GM23338 (cell line): ENCODE data around the gene CACNA1C. TPM values are rescaled to one million over a fixed set of nuclear protein-coding genes. Genes with fewer than 3 reads are reported as not detected.

ENCODE experiments used
- ATAC-seq: fragments of 200-7000 bp; cut with Tn5 transposase; 3 replicates; pipeline ENCODE4 v1.9.1; 2020
- DNase-seq: peaks from one replicate; pipeline ENCODE4 v3.0.0-alpha.2; 2015; ENCODE audit warnings: low spot score
- H2AFZ ChIP-seq: fragments of 200-600 bp; sonication (generic); 2 replicates; pipeline ENCODE4 v1.8.0; 2016; ENCODE audit warnings: antibody characterized with exemption, mild to moderate bottlenecking, moderate library complexity
- H3F3A ChIP-seq: fragments of 200-600 bp; sonication (generic); replicated peaks from 2 replicates; pipeline ENCODE4 v1.8.0; 2017; ENCODE audit warnings: antibody characterized with exemption, mixed run types, low read depth
- H3K27ac ChIP-seq: fragments of 200-600 bp; sonication (generic); 2 replicates; pipeline ENCODE4 v1.6.1; 2016; ENCODE audit warnings: low read depth
- H3K27me3 ChIP-seq: fragments of 200-600 bp; sonication (generic); 2 replicates; pipeline ENCODE4 v1.8.0; 2016; ENCODE audit warnings: mild to moderate bottlenecking, mixed run types, moderate library complexity; ENCODE audit not compliant: insufficient read depth
- H3K36me3 ChIP-seq: fragments of 200-600 bp; sonication (generic); 2 replicates; pipeline ENCODE4 v1.8.0; 2016; ENCODE audit warnings: mild to moderate bottlenecking; ENCODE audit not compliant: insufficient read depth
- H3K4me1 ChIP-seq: fragments of 200-600 bp; sonication (generic); 2 replicates; pipeline ENCODE4 v1.8.0; 2016; ENCODE audit warnings: mild to moderate bottlenecking, moderate library complexity; ENCODE audit not compliant: insufficient read depth
- H3K4me2 ChIP-seq: fragments of 200-600 bp; sonication (generic); 2 replicates; pipeline ENCODE4 v1.7.1; 2017; ENCODE audit warnings: mixed run types
- H3K4me3 ChIP-seq: fragments of 200-600 bp; sonication (generic); 2 replicates; pipeline ENCODE4 v1.6.1; 2016; ENCODE audit warnings: mixed run types
- H3K79me2 ChIP-seq: fragments of 200-600 bp; sonication (generic); replicated peaks from 2 replicates; pipeline ENCODE4 v1.8.0; 2017; ENCODE audit warnings: mild to moderate bottlenecking; ENCODE audit not compliant: insufficient read depth
- H3K9me2 ChIP-seq: fragments of 200-600 bp; sonication (generic); 2 replicates; pipeline ENCODE4 v1.8.0; 2017; ENCODE audit not compliant: insufficient read depth
- H4K20me1 ChIP-seq: fragments of 200-600 bp; sonication (generic); replicated peaks from 2 replicates; pipeline ENCODE4 v1.8.0; 2017; ENCODE audit warnings: mild to moderate bottlenecking; ENCODE audit not compliant: insufficient read depth
- H3K27ac Mint-ChIP-seq: 2 replicates; pipeline ENCODE4 v1.8.0; 2020; ENCODE audit warnings: inconsistent platforms, mild to moderate bottlenecking, moderate library complexity, mixed read lengths
- H3K27me3 Mint-ChIP-seq: 3 replicates; pipeline ENCODE4 v1.8.0; 2022; ENCODE audit warnings: low read depth, mild to moderate bottlenecking, moderate library complexity, mixed read lengths, inconsistent platforms; ENCODE audit not compliant: insufficient read depth, poor library complexity
- H3K36me3 Mint-ChIP-seq: 3 replicates; pipeline ENCODE4 v1.8.0; 2021; ENCODE audit warnings: low read depth, mild to moderate bottlenecking, inconsistent platforms, moderate library complexity, mixed read lengths
- H3K4me1 Mint-ChIP-seq: 3 replicates; pipeline ENCODE4 v1.8.0; 2020; ENCODE audit warnings: mild to moderate bottlenecking, inconsistent platforms, mixed read lengths
- H3K4me3 Mint-ChIP-seq: 3 replicates; pipeline ENCODE4 v1.8.0; 2021; ENCODE audit warnings: moderate library complexity, mild to moderate bottlenecking, inconsistent platforms, mixed read lengths
- H3K9me3 Mint-ChIP-seq: 3 replicates; pipeline ENCODE4 v1.8.0; 2020; ENCODE audit warnings: moderate library complexity, mild to moderate bottlenecking, inconsistent platforms, mixed read lengths
- CREB1 ChIP-seq: fragments of 250-450 bp; sonication (Bioruptor Pico); IDR thresholded peaks from 2 replicates; pipeline ENCODE4 v1.5.0; 2020; ENCODE audit warnings: low read depth, mild to moderate bottlenecking, moderate library complexity
- ETS1 ChIP-seq: IDR thresholded peaks from 2 replicates; pipeline ENCODE4 v1.6.1; 2016; ENCODE audit warnings: antibody characterized with exemption
- POLR2AphosphoS5 ChIP-seq: IDR thresholded peaks from 2 replicates; pipeline ENCODE4 v1.6.1; 2016; ENCODE audit warnings: antibody characterized with exemption, low read depth
- STAT1 ChIP-seq: IDR thresholded peaks from one replicate; pipeline ENCODE4 v1.6.1; 2016; ENCODE audit warnings: antibody characterized with exemption; ENCODE audit not compliant: unreplicated experiment
- ZNF462 ChIP-seq: fragments of 250-450 bp; sonication (Bioruptor Pico); IDR thresholded peaks from 2 replicates; pipeline ENCODE4 v1.5.0; 2020; ENCODE audit warnings: mild to moderate bottlenecking, moderate library complexity
- polyA plus RNA-seq: library from polyadenylated mRNA; unstranded; fragments of >200 nt; fragmentation: Nextera tagmentation; extraction: Ambion mirVana; gene quantifications from 2 replicates; pipeline ENCODE4 v1.2.1, GENCODE V29; 2016
- total RNA-seq: library from RNA; depleted of rRNA; stranded (reverse); fragments of >200 nt; shearing (Covaris generic); gene quantifications from 2 replicates; pipeline ENCODE4 v1.2.3, GENCODE V29; 2014

Gene CACNA1C
- total and polyA plus RNA-seq, 2 experiments from 2014 or later = 0.78 to 2.1 TPM

GRCh38 chr12:2625289-2625612, 572.5 kb downstream of the CACNA1C start:
- Histone ChIP-seq H2AFZ (0 out of 2 replicates have a peak overlapping the region, but pooled peaks have one; percentile 14), H3K36me3 (no peaks in the 10 kb centered on the region), H3K4me1 (peaks cover 22% of the 10 kb centered on the region), H3K4me2 (peak overlapping the region; percentile 55), H4K20me1 (no peaks in the 10 kb centered on the region), H3F3A (no peaks in the 10 kb centered on the region), H3K4me3 (no peak overlapping the region), H3K27me3 (no peaks in the 10 kb centered on the region), H3K27ac (no peak overlapping the region), H3K79me2 (no peaks in the 10 kb centered on the region), H3K9me2 (no peaks in the 10 kb centered on the region)
- DNase-seq = no peak
- peak; percentile 52 for ATAC-seq
- Mint-ChIP-seq H3K27ac (peak overlapping the region; percentile 85), H3K9me3 (no peaks in the 10 kb centered on the region; the same call in 2 of the 3 replicates), H3K4me3 (no peak overlapping the region), H3K27me3 (peaks cover 5% of the 10 kb centered on the region), H3K4me1 (peaks cover 27% of the 10 kb centered on the region), H3K36me3 (no peaks in the 10 kb centered on the region)
- no peak for TF ChIP-seq STAT1
- TF ChIP-seq CREB1 (CRISPR knock-in tag) = no peak
- TF ChIP-seq ZNF462 (CRISPR knock-in tag) = no peak

- Histone ChIP-seq H3K4me3 (no peak overlapping the region), H3K9me2 (no peaks in the 10 kb centered on the region), H3K27me3 (no peaks in the 10 kb centered on the region), H3K4me1 (peaks cover 22% of the 10 kb centered on the region), H2AFZ (peak overlapping the region; percentile 56; the same call in 1 of the 2 replicates), H3K36me3 (no peaks in the 10 kb centered on the region), H4K20me1 (no peaks in the 10 kb centered on the region), H3K27ac (no peak overlapping the region), H3F3A (no peaks in the 10 kb centered on the region), H3K4me2 (no peak overlapping the region), H3K79me2 (no peaks in the 10 kb centered on the region)
- DNase-seq (no peak), ATAC-seq (no peak; the same call in 2 of the 3 replicates)
- no peaks in the 10 kb centered on the region; the same call in 2 of the 3 replicates for H3K9me3 Mint-ChIP-seq
- peak overlapping the region; percentile 80; the same call in 1 of the 2 replicates for H3K27ac Mint-ChIP-seq
- H3K36me3 Mint-ChIP-seq = no peaks in the 10 kb centered on the region
- H3K27me3 Mint-ChIP-seq = peaks cover 7% of the 10 kb centered on the region
- peaks cover 27% of the 10 kb centered on the region for H3K4me1 Mint-ChIP-seq
- H3K4me3 Mint-ChIP-seq = no peak overlapping the region; the same call in 2 of the 3 replicates
- TF ChIP-seq ETS1 (no peak), POLR2AphosphoS5 (no peak)
These were observed 574.5 kb downstream of the CACNA1C start for GRCh38 chr12:2627076-2627834.
